Transverse colon (tissue), 4 donors: ENCODE data around the gene GPX2. TPM values are rescaled to one million over a fixed set of nuclear protein-coding genes. Genes with fewer than 3 reads are reported as not detected.
A peak's percentile ranks its signal among the peaks of the same experiment; 100 is the strongest.

ENCODE experiments used
- DNase-seq: peaks from one replicate; pipeline ENCODE4 v3.0.0-alpha.2; 2019
- H3K27ac ChIP-seq, 4 donors: fragments of 200-600 bp; sonication (generic); 2 replicates each; pipeline ENCODE4 v1.5.1; 2016 to 2018; ENCODE audit warnings: inconsistent platforms in 4 of 4
- H3K27me3 ChIP-seq: fragments of 200-600 bp; sonication (generic); 2 replicates; pipeline ENCODE4 v1.5.1; 2017; ENCODE audit warnings: inconsistent platforms
- H3K36me3 ChIP-seq, 4 donors: fragments of 200-600 bp; sonication (generic); 2 replicates each; pipeline ENCODE4 v1.5.1; 2017 to 2019; ENCODE audit warnings: inconsistent platforms in 4 of 4
- H3K4me1 ChIP-seq, 4 donors: fragments of 200-600 bp; sonication (generic); 2 replicates each; pipeline ENCODE4 v1.5.1; 2017 to 2020; ENCODE audit warnings: inconsistent platforms in 4 of 4
- H3K4me3 ChIP-seq, 4 donors: fragments of 200-600 bp; sonication (generic); 1 replicate in 1 of 4; 2 replicates in 3 of 4; pipeline versions ENCODE4 v1.5.1 to v1.6.1; 2017 to 2019; ENCODE audit warnings: inconsistent platforms in 4 of 4
- H3K9me3 ChIP-seq, 2 donors: fragments of 200-600 bp; sonication (generic); 2 replicates each; pipeline ENCODE4 v1.5.1; 2017 to 2019; ENCODE audit warnings: inconsistent platforms in 2 of 2
- CTCF ChIP-seq, 5 experiments: fragments of 200-600 bp in 3 of 5; fragments of 450-650 bp in 2 of 5; sonication (generic) in 3 of 5; IDR thresholded peaks; 1 replicate in 2 of 5; 2 replicates in 3 of 5; pipeline ENCODE4 v1.5.1; 2016 to 2017; ENCODE audit warnings: antibody characterized with exemption in 5 of 5, inconsistent platforms in 3 of 5, mild to moderate bottlenecking in 2 of 5, moderate library complexity in 1 of 5
- EP300 ChIP-seq: sonication (generic); formaldehyde crosslinking; IDR thresholded peaks from one replicate; pipeline ENCODE4 v1.6.1; 2017; ENCODE audit warnings: antibody characterized with exemption, low read depth
- POLR2A ChIP-seq: fragments of 450-650 bp; IDR thresholded peaks from one replicate; pipeline ENCODE4 v1.6.1; 2016; ENCODE audit warnings: antibody characterized with exemption, mild to moderate bottlenecking, moderate library complexity
- POLR2AphosphoS5 ChIP-seq, 3 donors: sonication (generic); formaldehyde crosslinking; IDR thresholded peaks; one replicate each; pipeline ENCODE4 v1.6.1; 2016; ENCODE audit warnings: antibody characterized with exemption in 3 of 3
- WGBS, 2 donors: methylation state at CpG; one replicate each; pipeline ENCODE4 v1.1.5; 2018; ENCODE audit warnings: low coverage in 1 of 2; 5-methylcytosine and 5-hydroxymethylcytosine counted together
- in situ Hi-C, 4 donors: fragments of 200-750 bp; cut with MboI; loops; one replicate each; pipeline versions ENCODE4 v1.15.0 to v1.15.1; 2017; ENCODE audit warnings: low sequenced_read_pairs in 3 of 4, low pct_ligation_motif_present in 1 of 4, low pct_unique_long_range_greater_than_20kb in 1 of 4
- intact Hi-C: fragments of 100-400 bp; cut with DNase I; formaldehyde crosslinking; loops from one replicate; pipeline ENCODE4 v1.15.1; 2023; ENCODE audit warnings: low total_unique reads
- total RNA-seq, 4 donors: library from RNA; depleted of rRNA; stranded (reverse); fragments of >200 nt; gene quantifications; one replicate each; pipeline ENCODE4 v1.1.0, GENCODE V29; 2016

GPX2 gene
- total RNA-seq, 4 donors from 2014 or later = 7.9 to 292 (median 204) TPM

- in situ Hi-C loops (no loop called here), intact Hi-C loops (no loop called here)
- DNase-seq = no peak
- no peak overlapping the region for H3K4me3 ChIP-seq
- H3K9me3 ChIP-seq = no peaks in the 10 kb centered on the region
- H3K4me1 ChIP-seq = peaks cover 0 to 33% (median 14%) of the 10 kb centered on the region in 4 donors
- H3K27me3 ChIP-seq = no peaks in the 10 kb centered on the region
- no peaks in the 10 kb centered on the region for H3K36me3 ChIP-seq
- 90 to 100% methylated on average over 1 to 4 of the region's 4 CpGs for WGBS, 2 donors
- H3K27ac ChIP-seq = no peak overlapping the region
- TF ChIP-seq CTCF (IDR thresholded peaks at IDR 0.05) (no peak), POLR2A (no peak), POLR2AphosphoS5 (IDR thresholded peaks at IDR 0.05) (no peak), EP300 (no peak)
Observed at GRCh38 chr14:64944861-64945260, 2.3 kb upstream of the GPX2 start.

- TF ChIP-seq POLR2A (no peak), POLR2AphosphoS5 (IDR thresholded peaks at IDR 0.05) (no peak), CTCF (IDR thresholded peaks at IDR 0.05) (no peak), EP300 (no peak)
- no peaks in the 10 kb centered on the region for H3K27me3 ChIP-seq
- peaks cover 0 to 41% (median 20%) of the 10 kb centered on the region in 4 donors for H3K4me1 ChIP-seq
- no peak for DNase-seq
- H3K4me3 ChIP-seq = no peak overlapping the region
- no peaks in the 10 kb centered on the region for H3K9me3 ChIP-seq
- no peaks in the 10 kb centered on the region for H3K36me3 ChIP-seq
- in situ Hi-C loops = no loop called here
- WGBS, 2 donors = 87% methylated on average over 2 of the region's 2 CpGs; no CpG with 5 or more reads in 1 of the 2 donors
- intact Hi-C loops = no loop called here
- H3K27ac ChIP-seq = peak overlapping the region; percentile 64 to 89 (median 86)
Observed at GRCh38 chr14:64944041-64944440, 1.5 kb upstream of the GPX2 start.

- Histone ChIP-seq H3K4me3 (no peak overlapping the region), H3K27me3 (no peaks in the 10 kb centered on the region), H3K36me3 (no peaks in the 10 kb centered on the region), H3K27ac (peak overlapping the region; percentile 64 to 89 (median 86)), H3K9me3 (no peaks in the 10 kb centered on the region), H3K4me1 (peaks cover 0 to 45% (median 22%) of the 10 kb centered on the region in 4 donors)
- no peak for DNase-seq
- intact Hi-C loops = no loop called here
- in situ Hi-C loops = no loop called here
- TF ChIP-seq CTCF (IDR thresholded peaks at IDR 0.05) (no peak), POLR2AphosphoS5 (IDR thresholded peaks at IDR 0.05) (no peak), POLR2A (no peak), EP300 (no peak)
- 73% methylated on average over 6 of the region's 6 CpGs; no CpG with 5 or more reads in 1 of the 2 donors for WGBS, 2 donors
Observed at GRCh38 chr14:64943556-64943955, 1.0 kb upstream of the GPX2 start.

- H3K4me1 ChIP-seq = peaks cover under 1 to 67% (median 25%) of the 10 kb centered on the region in 4 donors
- intact Hi-C loops = no loop called here
Observed at GRCh38 chr14:64940336-64940910, 2.1 kb downstream of the GPX2 start.

More at GRCh38 chr14:64940336-64940910, 2.1 kb downstream of the GPX2 start:
- no peaks in the 10 kb centered on the region for H3K36me3 ChIP-seq
- H3K4me3 ChIP-seq = peak overlapping the region in 2 of 4 donors; percentile 36 to 45
- no peaks in the 10 kb centered on the region for H3K9me3 ChIP-seq
- TF ChIP-seq POLR2A = no peak
- peak in 1 of 3 donors; percentile 48 for TF ChIP-seq POLR2AphosphoS5 (IDR thresholded peaks at IDR 0.05)
- DNase-seq = no peak
- no peaks in the 10 kb centered on the region for H3K27me3 ChIP-seq
- peak overlapping the region; percentile 83 to 89 (median 86) for H3K27ac ChIP-seq
- in situ Hi-C loops = no loop called here
- 47 to 50% methylated on average over 2 to 3 of the region's 3 CpGs for WGBS, 2 donors
